ENCODE data around the gene TSNAXIP1.

DNA sequence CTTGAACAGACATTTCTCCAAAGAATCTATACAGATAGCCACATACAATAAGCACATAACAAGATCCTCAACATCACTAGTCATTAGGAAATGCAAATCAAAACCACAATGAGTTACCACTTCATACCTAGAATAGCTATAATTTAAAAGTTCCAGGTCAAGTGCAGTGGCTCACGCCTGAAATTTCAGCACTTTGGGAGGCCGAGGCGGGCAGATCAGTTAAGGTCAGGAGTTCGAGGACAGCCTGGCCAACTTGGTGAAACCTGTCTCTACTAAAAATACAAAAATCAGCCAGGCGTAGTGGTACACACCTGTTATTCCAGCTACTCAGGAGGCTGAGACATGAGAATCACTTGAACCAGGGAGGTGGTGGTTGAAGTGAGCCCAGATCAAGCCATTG, 20.2 kb upstream of the TSNAXIP1 start:
- TF ChIP-seq, protein P1, sequence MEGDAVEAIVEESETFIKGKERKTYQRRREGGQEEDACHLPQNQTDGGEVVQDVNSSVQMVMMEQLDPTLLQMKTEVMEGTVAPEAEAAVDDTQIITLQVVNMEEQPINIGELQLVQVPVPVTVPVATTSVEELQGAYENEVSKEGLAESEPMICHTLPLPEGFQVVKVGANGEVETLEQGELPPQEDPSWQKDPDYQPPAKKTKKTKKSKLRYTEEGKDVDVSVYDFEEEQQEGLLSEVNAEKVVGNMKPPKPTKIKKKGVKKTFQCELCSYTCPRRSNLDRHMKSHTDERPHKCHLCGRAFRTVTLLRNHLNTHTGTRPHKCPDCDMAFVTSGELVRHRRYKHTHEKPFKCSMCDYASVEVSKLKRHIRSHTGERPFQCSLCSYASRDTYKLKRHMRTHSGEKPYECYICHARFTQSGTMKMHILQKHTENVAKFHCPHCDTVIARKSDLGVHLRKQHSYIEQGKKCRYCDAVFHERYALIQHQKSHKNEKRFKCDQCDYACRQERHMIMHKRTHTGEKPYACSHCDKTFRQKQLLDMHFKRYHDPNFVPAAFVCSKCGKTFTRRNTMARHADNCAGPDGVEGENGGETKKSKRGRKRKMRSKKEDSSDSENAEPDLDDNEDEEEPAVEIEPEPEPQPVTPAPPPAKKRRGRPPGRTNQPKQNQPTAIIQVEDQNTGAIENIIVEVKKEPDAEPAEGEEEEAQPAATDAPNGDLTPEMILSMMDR (IDR thresholded peaks at IDR 0.05), result no peak
- TF ChIP-seq POLR2A (IDR thresholded peaks at IDR 0.05), result no peak
